NCI-H146 treated with DMSO at 0.1 percent for 48 hours (cell line): ENCODE measurements around the gene HMGB1.
A peak's percentile ranks its signal among the peaks of the same experiment; 100 is the strongest.

Experiments used
- DNase-seq: peaks from one replicate; lab custom pipeline; 2025; ENCODE audit not compliant: unreplicated experiment; lab: John Stamatoyannopoulos, UW

Gene HMGB1

DNA sequence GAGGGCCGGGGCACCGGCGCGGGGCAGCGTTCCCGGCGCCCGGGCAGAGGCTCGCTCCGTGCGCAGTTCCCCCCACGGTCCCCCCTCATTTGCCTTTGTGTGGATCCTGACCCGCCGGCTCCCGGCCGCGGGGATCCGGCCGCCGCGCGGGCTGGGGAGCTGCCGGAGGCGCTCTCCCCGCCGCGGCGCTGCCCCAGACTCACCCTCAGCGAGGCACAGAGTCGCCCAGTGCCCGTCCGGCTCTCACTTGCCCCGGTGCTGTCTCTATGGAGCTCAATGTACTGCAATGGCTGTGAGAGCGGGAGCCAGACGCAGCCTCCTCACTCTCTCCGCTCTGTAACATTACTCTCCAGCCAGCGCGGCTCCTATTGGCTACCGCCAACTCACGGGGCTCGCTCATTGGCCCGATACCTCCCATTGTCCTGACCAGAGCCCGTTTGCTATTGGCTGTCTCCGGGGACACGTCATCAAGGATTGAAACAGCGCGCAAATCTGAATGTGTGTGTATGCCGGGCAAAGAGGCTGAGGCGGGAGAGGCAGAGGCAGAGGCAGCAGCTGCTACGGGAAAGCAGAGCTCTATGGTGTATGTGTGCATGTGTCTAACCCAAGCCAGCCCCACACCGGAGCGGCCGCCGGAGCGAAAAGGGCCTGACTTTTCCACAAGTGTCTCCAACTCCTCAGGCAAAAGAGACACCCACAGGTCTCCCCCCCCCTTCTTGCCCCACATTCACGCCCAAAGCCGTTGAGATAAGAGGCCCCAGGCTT, at the start of gene HMGB1:
Gene HMGB1, minus strand, starts transcription at position 344 of the 765 bp plus-strand sequence. CDS start 2,256 bp downstream, outside the sequence.
- peak; percentile 98 for DNase-seq

DNA sequence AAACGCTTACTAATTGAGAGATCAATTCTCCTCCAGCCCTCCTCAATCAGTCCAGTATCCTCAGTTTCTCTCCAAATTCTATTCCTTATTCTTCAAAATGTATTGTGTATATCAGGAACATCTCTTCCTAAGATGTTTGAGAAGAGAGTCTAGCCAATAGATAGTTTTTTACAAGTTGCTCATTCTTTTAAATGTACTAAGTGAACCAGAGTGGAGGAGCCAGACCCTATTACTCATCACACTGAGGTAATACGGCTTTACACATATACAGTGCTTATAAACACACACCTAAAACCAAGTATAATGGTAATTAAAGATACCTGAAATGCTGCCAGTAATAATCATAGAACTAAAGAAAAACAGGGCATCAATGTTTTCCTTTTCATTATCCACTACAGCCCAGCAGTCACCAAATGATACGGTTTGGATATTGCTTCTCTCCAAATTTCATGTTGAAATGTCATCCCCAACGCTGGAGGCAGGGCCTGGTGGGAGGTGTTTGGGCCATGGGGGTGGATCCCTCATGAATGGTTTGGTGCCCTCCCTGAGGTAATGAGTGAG, 45.2 kb upstream of the HMGB1 start:
- no peak for DNase-seq

DNA sequence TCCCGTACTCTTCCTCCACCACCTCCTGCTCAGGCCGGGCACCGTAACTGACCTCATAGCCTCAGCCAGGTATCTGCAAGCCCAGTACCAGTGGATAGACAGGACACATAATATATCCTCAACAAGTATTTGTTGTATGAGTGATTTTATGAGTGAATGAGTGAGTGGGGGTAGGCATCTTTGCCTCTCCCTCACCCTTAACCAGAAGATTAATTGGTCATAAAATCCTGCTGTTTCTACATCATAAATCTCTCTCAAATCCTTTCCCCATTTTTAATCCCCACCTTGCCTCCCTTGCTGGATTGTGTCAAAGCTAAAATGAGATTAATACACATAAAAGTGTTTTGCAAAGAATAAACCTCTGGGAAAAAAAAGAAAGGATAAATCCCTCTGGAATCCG, 44.4 kb upstream of the HMGB1 start:
- no peak for DNase-seq

DNA sequence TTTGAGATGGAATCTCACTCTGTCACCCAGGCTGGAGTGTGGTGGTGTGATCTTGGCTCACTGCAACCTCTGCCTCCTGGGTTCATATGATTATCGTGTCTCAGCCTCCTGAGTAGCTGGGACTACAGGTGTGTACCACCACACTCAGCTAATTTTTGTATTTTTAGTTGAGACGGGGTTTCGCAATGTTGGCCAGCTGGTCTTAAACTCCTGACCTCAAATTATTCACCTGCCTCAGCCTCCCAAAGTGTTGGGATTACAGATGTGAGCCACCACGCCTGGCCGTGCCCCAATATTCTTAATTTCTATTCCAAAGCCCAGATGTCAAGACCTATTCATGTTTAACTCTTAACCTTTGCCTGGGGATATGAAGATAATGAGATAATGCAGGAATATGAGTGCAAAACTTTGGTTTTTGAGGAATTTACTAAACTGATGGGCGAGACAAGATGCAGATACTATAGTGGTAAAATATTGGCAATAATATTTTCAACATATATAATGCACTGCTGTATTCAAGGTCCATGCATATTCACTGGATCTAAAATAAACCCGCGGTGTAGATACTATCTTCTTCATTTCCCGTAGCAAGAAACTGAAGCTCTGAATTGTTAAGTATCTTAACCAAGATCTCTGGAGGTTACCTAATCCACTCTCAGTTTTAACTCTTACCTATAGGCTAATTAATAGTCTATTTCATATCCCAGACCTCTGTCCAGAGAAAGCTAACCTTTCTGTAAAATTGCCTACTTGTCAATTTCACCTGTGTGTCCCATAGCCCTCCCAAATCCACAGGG, 43.7 kb upstream of the HMGB1 start:
- no peak for DNase-seq

DNA sequence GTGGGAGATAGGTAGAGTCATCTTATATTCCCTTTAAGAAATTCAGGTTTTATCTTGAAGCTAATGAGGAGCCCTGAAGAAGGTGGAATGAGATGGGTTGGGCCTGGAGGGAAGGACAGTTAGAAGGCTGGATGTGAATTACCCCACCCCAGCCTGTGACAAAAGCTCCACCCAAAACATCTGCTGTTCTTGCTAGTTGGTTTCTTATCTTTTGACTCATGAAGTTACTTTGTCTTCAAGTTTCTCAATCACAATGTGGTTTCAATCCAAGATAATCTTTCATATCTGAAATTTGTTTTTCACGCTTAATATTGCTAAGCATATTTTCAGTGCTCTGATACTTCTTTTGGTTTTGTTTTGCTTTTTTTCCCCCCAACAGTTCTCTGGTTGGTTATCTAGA, 38.3 kb upstream of the HMGB1 start:
- no peak for DNase-seq

DNA sequence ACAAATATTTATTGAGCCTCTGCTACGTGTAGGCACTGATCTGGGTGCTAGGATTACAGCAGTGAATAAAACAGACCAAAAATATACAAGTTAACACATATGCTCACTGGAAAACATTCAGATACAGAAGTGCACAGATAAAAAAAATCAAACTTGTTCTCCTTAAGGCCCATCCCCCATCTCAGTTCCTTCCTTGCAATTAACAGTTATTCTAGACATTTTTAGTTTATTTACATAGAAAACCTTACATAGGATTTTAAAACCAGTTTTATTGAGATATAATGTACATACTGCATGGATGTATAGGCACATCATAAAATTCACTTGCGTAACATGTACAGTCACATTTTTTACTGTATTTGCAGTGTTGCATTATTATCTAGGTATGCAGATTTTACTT, 36.5 kb upstream of the HMGB1 start:
- no peak for DNase-seq

DNA sequence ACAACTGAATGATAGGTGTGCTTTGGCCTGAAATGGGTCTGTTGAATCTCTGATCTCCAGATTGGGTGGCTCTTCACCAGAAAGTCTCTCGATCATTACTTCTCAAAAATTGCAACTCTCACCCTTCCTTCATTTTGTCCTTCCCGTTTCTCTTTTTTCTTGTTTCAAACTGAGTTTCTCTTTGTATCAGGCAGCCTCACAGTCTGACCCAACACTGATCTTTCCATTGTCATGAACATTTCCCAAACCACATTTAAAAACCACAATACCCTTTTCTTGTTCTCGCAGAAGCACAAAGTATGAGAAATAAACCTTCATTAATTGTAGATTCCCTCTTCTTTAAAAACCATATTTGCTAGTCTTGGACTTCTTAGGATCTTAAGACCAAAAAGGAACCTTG, 33.6 kb upstream of the HMGB1 start:
- DNase-seq: no peak

DNA sequence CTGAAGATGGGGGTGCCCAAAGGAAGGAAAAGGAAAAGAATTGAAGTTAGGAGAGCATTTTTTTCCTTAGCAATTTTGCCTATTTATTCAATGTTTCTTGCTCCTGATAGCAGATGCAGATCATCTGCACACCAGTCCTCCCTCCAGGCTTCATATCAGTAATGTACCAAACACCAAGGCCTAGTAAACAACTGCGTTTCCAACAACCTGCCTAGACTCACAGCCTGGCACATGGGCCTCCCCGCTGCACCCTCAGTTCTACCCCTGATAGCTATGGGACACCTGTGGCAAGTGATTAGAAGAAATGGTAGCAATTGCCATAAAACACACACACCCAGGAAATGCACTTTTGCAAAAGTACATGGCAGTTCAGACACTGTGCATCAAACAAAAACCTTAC, 30.4 kb upstream of the HMGB1 start:
- no peak for DNase-seq

DNA sequence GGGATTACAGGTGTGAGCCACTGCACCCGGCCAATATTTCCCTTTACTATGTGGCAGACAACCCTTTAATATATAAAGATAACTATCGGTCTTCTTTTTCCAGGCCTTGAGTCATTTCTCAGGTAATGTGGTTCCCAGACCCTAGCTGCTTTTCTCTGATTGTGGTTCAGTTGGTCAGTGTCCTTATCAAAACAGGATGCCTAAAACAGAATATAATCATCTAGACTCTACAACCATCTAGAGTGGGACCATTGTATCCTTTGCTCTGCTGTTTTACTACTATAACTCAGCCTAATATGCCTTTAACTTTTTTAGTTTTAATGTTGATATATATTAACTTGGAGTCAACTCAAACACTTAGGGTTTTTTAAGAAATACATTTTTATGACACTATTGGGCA, 30.0 kb upstream of the HMGB1 start:
- no peak for DNase-seq

DNA sequence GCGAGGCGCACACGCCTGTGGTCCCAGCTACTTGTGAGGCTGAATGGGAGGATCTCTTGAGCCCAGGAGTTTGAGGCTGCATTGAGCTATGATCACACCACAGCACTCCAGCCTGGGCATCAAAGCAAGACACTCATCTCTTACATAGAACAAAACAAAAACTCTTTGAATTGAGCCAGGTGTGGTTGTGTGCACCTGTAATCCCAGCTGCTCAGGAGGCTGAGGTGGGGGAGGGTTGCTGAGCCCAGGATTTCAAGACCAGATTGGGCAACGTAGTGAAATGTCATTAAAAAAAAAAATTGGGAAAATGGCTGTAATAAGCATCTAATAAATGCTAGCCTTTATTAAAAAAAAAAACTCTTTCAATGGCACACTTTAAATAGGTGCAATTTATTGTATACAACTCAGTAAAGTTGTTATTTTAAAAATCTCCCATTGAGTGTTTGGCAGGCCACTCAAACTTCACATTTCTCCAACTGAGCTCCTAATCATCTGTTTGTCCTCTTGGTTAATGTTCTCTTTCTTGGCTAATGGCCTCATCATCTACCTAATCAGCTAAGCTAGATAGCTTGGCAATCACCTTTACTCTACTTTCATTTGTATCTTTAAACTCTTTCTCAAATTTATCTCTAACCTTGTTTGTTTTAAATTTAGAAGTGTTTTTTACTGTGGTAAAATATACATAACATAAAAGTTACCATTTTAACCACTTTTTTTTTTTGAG, 28.1 kb upstream of the HMGB1 start:
- DNase-seq: no peak

DNA sequence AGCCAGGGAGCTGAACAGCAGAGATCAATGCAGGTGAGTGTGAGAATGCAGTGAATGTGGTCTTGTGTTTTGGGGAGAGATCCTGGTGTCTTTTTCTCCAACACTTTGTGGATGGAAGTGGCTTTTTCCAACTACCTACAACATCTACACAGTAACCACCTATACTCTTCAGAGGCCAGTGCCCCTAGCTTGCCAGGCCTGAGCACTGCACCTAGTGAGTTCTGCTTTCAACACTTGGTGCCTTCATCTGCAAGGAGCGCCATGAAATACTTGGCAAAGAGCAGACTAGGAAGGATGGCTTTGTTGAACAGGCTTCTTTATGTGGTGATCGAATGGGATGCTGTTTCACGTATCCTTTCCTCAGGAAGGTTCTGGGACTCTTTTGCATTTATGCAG, 21.3 kb upstream of the HMGB1 start:
- no peak for DNase-seq

DNA sequence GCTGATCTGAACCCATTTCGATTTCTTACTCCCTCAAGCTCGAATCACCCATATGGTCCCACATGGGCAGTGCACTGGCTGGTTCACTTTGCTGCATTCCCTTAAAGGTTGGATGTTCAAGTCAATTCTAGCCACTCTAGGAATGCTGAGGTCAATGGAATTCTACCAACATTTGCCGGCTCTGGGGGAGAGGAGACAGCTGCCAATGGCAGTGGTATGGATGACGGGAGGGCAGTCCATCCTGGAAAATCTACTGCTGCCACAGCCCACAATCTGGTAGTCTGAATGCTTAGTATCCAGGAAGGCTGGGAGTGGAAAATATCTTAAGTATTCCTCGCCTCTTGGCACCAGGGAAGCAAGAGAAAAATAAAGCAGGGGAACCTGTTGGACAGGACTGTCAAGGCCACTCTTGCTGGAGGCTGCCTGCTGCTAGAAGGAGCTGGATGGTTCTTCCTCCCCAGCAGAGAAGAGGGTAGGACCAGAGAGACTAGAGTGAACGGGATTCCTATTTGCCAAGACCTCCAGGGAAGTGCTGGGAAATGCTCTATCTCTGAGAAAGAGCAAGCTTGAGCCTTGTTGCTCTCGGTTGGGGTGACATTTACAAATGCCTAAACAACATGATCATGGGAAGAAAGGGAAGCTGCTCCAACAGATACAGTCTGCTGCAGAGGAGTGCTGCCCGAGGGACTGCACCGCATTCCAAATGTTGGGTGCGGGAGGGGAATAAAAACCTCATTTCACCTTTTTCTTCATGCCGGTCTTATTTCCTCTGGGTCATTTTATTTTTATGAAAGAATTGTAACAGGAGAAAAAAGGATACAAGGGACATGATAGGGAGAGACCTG, 20.7 kb upstream of the HMGB1 start:
- DNase-seq: no peak

DNA sequence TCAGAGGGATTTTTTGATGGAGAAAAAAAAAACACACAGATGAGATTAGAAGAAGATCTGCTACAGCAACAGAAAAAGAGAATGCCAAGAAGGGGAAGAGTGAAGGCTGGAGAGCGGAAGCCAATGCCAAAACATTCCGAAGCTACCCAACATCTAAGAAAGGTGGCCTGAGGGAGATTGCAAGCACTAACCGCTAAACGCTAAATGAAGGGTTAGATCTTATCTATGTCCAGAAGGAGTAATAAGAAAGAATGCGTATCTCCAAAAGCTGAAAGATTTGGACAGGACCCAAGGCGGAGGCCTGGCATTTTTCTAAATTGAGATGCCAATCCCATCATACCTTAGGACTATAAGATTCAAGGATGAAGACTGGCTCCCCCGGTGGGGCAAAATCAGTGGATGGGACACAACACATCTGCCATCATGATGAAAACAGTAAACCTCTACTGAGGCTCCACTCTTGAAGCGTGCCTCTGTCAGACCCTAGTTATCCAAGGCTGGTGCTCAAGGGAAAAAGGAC, 15.6 kb upstream of the HMGB1 start:
- DNase-seq: no peak

DNA sequence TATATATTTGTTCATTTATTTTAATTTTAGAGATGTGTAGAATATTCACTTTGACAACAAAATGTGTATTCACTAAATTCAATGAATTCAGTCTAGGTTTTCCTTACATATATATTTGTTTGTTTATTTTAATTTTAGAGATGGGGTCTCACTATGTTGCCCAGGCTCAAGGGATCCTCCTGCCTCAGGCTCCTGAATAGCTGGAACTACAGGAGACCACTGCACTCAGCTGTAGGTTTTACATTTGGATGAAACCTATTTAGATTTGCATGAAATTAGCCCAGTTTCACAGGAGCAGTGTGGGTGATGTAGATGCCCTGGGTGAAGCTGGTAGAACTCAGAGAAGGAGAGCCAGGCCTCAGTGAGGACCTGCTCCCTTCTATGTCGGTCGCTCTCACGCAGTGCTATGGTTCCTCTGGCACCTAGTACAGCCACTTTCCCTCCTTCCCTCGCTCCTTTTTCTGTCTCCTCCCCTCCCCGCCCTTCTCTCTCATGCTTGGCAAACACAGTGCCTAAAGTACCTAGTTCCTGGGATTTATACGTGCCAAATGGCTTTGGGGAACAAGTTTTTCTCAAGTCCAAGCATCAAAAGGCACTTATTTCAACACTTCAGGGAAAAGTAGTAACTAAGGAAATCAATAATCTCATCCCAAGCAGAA, 14.7 kb upstream of the HMGB1 start:
- DNase-seq: no peak

DNA sequence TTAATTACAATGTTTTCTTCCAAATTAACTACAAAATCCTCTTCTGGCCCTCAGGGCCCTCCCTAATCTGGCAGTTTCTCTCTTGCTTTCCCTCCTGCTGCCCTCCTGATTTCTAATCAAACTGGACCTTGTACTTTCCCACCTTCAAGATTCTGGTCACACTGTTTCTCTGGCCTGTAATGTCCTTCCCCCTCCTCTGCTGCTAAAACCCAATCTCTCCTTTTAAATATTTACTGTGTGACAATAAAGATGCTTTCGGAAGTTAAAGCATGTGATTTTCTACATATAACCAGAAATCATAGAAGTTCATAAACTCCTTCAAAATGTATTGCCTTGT, 14.1 kb upstream of the HMGB1 start:
- DNase-seq: no peak

DNA sequence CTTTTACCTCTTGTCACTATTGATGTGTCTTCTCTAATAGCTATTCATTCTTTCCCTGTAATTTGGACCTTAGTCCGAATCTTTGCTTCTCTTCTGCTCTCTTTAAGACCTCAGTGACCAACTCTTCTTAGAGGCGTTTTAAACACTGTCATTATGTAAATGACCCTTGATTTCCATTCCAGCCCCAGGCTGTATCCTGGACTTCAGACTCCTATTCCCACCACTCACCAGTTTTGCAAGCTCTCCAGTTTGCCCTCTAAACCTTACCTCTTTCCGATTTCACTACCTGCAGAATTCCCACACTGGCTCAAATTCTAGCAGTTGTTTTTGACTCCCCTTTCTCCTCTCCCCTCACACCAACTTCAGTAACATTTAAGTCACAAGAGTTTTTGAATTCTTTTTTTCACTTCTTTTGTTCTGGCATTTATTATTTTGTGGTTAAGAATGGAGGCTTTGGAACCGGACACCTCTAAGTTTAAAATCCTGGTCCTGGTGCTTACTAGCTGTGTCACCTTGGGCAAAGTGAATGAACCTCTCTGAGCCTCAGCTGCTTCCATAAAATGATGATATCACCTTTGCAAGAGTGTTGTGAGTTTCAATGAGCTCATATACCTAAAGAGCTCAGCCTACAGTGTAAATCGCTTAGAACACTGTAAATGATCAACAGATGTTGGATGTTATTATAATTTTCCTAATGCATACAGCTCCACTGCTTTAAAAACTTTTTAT, 13.6 kb upstream of the HMGB1 start:
- no peak for DNase-seq

DNA sequence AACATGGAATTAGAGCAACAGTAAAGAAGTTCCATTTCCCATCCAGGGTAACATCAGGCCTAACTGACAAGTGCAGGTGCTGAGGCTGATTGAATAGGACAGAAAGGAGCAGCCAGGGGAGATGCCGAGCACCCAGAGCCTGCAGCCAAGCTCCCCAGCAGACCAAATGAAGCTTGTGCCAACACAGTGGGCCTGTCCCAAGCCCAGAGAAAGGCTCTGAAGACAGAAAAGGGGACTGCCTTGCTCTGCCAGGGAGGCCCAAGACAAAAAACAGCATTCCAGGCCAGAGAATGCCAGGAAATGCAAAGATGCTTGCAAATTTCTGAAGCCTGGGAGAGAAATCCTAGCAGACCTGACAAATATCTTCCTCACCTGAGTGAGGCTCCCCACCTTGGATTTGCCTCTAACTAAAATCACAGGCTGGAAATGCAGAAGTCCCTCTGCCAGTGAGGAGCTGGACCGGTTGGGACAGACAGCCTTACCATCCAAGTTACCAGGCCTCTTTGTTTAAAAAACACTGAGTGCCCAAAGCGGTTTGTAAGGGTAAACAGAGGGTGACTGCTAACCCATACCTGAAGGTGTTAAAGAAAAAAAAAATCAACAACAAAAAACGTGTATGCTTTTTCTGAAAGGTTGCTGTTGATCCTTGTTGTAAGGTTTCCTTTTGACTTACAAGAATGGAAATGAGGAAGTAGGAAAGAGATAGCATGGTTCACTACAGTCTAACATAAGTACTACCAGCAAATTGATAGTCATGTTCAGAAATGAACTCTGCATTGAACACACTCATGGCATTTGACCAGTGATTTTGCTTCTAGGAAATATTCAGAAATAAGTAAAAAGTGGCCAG, 11.8 kb upstream of the HMGB1 start:
- no peak for DNase-seq

DNA sequence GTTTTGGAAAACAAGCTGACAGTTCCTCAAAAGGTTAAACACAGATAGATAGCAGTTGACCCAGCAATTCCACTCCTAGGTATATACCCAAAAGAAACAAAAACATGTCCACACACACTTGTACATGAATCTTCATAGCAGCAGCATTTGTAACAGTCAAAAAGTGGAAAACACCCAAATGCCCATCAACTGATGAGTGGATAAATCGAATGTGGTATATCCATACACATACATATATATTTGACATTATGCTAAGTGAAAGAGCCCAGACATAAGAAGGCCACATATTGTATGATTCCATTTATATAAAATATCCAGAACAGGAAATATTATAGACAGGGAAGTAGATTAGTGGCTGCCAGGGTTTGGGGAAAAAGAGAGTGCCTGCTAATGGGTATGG, 7.9 kb upstream of the HMGB1 start:
- DNase-seq: no peak
